HG03439 (cell line): ENCODE data around the gene PREX1.

ENCODE experiments used
- ATAC-seq: cut with Tn5 transposase; IDR thresholded peaks from one replicate; pipeline ENCODE4 v1.9.1; 2021; ENCODE audit warnings: mild to moderate bottlenecking, moderate library complexity; ENCODE audit not compliant: unreplicated experiment

Gene PREX1

DNA sequence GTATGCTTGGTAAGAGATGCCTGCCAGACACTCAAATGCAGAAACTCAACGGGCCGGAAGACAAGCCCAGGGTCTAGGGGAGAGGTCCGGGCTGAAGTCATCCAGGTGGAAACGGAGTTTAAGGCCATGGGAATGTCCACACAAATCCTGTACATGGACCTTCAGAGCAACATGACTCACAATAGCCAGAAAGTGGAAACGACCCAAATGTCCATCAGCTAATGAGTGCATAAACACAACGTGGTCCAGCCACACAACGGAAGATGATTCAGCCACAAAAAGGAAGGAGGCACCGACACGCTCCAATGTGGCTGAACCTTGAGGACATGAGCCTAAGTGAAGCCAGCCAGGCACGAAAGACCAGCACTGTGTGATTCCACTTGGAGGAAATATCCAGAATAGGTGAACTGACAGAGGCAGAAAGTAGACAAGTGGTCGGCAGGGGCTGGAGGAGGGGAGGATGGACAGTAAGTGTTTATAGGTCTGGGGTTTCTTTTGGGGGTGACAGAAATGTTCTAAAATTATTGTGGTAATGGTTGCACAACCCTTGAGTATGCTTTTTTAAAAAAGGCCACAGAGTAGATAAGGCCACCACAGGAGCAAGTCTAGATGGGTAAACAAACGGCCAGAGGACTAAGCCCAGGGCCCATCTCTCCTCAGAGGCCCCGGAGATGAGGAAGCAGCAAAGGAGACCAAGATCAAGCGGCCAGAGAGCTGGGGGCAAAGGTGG, 105.6 kb downstream of the PREX1 start:
- ATAC-seq: no peak

DNA sequence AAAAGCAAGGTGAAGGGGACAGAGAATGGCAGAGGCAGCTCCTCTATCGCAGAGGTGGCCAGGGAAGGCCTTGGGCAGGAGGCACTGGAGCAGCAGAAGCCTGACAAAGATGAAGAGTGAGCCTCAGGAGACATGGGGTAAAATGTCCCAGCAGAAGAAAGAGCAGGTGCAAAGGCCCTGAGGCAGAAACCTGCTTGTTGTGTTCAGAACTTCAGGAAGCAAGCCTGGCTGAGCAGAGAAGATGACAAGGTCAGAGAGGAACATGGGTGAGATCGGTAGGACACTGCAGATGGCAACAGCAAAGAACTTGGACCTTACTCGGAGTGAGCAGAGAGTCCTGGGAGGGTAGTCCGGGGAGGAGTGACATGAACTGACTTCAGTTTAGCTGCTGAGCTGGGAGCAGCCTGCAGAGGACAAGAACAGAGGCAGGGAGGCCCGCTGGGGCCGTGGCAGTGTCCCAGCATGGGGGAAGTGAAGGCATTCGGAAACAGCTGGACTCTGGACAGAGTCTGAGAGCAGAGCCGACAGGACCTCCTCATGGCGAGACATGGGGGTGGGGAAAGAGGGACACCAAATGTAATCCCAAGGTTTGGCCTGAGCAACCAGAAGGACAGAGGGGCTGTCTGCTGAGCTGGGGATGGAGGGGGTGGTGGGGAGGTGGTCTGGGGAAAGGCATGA, 106.3 kb downstream of the PREX1 start:
- ATAC-seq: no peak

DNA sequence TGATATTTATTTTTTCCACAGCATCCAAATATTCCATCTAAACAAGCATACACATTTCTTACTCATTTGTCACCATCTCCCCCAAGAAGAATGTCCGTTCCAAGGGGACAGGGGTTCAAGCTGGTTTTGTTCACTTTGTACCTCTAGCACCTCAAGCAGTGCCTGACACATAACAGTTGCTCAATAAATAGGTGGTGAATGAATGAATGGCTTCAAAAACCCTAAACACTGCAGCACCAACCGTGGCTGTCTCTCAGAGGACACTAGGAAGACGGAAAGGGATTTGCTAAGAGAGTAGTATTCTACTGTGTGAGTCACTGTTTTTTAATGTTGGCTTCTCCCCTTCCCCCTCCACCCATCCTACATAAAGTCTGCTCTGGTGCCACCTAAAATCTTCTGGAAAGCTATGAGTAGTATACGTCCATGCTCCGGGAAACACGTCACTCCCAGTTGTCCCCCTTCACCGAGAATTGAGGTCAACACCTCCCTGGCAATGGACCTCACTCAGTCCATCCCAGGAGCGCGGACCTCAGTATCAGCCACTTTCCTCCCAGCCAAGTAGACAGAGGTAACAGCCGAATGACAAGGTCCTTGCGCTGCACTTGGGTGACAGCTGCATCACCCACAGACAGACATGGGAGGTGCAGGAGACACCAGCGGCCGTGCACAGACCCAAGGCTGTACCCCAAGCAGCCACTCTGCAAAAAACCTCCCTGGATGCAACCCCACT, 107.4 kb downstream of the PREX1 start:
- ATAC-seq: no peak

DNA sequence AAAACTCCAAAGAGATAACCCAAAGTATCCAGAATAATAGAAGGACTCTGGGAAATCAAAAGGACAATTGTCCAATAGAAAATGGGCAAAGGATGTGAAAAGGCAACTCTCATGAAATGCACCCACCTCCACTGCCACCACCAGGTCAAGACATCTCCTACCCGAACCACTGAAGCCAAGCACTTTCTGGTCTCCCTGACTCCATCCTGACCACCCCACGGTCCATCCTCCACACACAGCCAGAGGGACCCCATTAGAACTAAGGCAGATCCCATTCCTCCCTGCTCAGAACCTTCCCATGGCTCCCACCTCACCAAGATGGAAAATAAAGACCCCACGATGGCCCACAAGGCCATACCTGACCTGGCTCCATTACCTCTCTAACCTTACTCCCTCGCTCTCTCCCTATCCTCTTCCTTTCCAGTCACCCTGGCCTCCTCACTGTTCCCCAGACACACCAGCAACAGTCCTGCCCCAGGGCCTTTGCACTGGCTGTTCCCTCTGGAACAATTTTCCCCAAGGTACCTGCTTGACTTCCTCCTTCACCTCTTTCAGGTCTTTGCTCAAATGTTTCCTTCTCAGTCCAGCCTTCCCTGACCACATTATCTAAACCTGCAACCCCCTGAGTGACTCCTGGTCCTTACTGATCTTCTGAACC, 108.1 kb downstream of the PREX1 start:
- ATAC-seq: no peak

DNA sequence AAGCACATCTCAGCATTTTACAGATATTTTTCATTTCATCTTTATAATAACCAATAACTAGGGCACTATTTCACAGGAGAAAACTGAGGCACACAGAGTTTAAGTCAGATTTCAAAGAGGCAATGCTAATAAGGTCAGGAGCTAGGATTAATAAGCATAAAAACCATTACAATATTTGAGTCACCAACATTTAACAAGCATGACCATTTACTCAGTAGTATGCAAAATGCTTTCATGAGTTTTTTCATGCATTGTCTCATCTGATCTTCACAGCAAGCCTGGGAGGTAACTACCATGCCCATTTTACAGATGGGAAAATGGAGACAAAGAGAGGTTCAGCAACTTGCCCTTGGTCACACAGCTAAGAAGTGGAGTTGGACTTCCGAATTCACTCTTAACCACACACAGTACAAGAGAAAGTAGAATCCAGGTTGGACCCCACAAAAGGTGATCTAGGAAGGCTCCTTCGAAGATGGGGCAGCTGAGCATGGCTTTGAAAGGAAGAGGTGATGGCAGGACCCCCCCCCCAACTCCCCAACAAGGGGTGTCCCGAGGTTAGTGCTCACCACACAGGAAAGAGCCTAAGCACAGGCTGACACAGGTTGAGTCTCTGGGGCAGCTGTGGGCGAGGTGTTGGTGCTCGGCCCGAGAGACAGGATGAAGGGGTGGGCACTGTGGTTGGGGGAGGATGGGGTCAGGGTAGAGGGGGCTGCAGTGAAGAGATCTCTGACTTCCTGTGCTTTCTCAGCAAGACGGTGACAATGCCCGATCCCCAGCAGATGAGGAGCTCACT, 108.8 kb downstream of the PREX1 start:
- no peak for ATAC-seq

DNA sequence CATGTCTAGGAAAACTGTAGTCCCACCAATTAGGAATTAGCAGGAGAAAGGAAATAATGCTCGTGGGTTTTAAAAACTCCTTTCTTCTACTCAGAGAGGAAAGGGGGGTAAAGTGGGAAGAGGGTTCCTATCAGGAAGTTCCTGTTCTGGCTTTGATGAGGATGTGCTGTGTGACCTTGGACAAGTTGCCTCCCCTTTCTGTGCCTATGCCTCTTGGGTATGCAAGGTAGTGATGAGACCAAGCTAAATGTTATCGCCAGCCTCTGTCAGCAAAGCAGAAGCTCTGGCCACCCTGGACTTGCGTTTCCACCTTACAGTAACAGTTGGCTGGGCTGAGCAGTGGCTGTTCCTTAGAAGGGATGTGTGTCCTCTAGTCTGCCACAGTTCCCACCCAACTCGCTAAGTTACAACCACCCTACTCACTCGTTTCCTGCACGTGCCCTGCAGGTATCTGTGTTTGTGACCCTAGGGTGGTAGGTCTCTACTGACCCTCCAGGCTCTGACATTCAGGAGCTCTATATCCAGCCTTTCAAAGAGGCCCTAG, 110.0 kb downstream of the PREX1 start:
- ATAC-seq: no peak

DNA sequence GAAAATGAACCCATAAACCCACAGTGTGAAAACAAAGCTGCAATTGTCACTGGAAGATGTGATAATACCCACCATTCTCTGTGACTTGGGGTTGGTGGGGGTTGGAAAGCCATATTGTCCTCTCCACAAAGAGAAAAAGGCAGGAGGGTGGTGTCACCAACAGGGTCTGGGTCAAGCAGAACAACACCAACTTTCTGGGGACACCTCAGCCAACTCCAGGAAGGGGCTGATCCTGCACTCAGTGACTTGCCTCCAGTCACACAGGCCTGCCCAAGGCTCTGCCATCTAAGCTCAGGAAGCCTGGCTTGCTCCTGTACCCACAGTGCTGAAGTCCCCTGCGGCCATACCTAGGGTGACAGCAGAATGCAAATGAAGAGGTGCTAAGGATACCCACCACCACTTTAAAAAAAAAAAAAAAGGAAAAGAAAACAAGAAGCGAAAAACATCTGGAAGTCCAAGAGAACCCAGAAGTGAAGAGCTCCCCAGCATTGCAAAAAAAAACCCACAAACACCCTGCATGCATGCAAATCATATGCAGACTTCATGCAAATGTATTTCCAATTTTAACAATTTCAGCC, 110.6 kb downstream of the PREX1 start:
- ATAC-seq: no peak

DNA sequence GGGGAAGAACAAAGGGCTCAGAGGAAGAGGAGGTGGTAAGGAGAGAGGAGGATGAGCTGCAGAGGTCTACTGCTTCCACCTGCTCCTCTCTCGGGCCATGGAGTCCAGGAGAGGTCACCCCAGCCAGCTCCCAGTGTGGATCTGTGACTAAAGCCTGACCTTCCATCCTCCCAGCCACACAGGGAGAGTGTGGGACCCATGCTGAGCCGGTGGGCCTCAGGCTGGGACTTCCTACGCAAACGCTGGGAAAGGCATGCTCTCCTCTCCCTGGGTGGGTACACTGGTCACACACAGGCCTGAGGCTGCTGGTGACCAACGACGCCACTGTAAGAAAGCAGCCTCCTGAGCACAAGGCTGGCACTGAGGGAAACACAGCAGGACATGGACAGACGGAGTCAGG, 111.3 kb downstream of the PREX1 start:
- ATAC-seq: no peak

DNA sequence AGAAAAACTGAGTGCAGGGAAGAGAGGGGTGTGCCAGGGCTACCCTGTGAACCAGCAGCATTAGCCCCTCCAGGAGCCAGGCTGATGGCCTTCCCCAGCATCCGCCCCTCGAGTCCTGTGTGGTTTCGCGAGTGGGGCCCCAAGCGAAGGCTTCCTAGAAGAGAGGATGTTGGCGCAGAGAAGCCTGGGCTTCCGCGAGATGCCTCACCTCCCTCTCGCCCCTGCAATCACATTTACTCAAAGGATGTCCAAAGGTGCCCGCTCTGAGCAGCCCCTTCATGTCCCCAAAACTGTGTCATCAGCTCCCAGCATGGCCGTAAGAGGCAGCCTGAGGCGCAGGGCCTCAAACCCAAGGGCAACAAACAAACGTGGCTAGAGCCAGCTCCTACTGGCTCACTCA, 111.7 kb downstream of the PREX1 start:
- ATAC-seq: no peak

DNA sequence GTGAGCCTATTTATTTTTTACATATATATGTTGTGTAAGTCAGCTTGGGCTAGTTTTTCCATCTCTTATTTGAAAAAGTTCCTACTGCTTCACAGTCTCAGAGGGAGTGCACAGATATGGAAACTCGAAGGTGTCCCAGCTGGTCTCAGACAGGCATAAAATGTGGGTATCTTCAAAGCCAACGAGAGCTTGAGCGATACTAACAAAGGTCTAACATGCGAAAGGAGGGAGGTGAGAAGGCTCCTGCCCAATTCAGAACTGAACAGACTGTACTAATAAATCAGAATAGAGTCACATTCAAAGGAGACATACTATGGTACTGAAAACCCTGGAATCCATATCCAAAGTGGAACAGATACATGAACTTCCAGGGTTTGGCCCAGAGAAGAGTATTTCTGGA, 113.0 kb downstream of the PREX1 start:
- no peak for ATAC-seq

DNA sequence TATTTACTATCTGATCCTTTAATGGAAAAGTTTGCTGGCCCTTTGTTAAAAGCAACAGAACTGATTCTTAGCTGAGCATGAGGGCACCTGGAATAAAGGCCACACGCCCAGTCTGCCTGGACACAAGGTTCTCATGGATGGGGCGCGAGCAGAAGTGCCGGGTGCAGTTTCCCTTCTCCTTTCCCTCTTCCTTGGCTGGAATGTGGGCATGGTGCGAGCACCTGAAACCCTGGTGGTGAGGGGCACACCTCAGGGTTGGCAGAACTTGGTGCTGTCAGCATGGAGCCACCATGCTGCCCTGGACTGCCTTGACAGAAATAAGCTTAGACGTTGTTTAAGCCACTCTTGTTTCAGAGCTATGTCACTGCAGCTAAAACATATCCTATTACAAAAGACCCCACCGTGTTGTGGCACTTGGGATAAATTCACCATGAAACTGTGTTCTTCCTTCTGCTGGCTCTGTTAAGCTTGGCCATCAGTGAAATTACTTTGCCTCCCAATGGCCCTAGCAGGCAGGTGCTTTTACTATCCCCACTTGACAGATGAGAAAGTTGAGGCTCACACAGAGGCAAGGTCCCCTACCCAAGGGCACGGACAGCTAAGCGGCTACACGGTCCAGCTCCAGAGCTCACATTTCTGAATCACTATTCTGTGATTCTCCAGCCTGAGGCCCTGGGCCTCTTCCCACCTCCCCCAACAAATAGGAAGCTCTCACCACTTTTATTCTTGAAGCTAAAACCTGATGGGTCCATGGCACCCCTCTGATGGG, 115.9 kb downstream of the PREX1 start:
- no peak for ATAC-seq

DNA sequence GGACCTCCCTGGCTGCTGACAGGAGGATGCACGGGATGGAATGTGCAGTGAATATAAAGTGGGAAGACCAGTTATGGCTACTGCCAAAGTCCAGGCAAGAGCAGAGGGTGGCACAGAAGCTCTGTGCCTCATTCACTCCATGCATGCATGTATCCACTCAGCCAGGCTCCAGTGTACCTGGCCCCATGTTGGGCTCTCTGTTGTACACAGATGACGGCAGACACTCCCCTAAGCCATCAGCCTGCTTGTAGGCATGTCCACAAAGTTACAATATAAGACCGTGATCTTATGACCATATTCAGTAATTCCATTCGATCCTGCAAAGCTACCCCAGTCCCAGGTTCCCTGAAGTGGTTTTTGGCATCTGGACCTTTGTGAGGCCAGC, 116.8 kb downstream of the PREX1 start:
- ATAC-seq: no peak

DNA sequence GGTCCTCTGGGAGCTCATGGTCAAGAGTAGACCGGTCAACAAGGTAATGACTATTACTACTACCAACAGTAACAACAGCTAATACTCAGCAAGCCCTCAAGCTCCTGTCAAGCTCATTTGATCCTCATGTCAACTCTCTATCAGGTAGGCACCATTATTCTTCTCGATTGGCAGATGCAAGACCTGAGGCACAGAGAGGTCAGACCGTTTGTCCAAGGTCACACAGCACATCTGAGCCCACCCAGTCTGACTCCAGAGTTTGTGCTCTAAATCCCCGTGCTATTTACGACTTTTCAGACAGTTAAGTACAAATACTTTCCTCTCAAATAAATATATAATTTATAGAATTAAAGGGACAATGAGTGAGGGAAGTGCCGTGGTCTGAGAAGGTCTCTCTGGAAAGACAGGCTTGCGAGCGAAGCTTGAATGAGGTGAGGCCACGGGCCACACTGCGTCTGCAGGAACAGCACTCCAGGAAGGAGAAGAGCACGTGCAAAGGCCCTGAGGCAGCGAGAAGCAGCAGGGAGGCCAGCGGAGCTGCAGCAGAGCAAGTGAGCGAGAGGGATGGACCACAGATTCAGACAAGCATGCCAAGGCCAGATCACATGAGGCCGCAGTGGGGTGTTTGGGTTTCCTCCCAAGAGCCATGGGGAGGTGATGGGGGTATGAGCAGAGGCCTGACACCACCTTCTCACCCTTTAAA, 117.3 kb downstream of the PREX1 start:
- no peak for ATAC-seq

DNA sequence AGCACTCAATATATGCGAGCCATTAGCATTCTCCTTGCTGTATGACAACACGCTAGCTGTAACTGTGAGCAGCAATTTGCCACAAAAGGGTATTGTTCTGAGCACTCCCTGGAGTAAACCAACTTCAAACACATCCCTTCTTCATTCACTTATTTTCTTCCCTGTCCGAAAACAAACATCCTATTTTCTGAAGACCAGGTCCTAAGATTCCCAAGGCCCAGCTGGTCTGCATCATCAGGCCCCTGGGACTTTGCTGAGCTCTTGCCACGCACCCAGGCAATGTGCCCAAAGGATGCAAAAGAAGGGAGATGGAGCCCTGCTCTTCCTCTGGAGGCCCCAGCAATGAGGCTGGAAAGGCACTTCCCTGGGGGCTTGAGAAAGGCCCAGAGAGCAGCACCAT, 118.1 kb downstream of the PREX1 start:
- no peak for ATAC-seq

DNA sequence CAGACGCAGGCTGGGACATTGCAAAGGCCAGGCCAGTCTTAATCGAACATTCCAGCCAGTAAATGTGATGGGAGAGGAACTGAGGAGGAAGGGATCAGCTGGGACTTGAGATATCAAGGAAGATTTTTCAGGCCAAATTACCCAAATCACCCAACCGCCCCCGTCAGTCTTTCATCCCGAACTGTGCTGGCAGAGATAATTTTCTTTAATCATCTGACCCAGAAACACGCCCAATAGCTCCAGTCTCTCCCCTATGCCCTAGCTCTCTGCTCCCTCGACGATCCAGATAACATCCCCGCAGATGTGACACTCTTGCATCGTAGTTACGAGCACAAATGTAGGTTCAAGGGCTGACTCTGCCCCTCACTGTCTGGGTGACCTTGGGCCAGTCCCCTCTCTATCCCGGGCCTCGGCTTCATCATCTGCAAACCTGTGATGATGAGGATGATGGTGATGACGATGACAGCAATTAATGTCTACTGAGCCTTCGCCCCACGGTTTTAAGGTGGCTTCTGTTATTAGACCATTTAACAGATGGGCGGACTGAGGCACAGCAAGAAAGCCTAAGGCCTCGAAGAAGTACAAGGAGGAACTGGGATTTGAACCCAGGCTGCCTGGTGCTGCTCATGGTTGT, 118.6 kb downstream of the PREX1 start:
- no peak for ATAC-seq

DNA sequence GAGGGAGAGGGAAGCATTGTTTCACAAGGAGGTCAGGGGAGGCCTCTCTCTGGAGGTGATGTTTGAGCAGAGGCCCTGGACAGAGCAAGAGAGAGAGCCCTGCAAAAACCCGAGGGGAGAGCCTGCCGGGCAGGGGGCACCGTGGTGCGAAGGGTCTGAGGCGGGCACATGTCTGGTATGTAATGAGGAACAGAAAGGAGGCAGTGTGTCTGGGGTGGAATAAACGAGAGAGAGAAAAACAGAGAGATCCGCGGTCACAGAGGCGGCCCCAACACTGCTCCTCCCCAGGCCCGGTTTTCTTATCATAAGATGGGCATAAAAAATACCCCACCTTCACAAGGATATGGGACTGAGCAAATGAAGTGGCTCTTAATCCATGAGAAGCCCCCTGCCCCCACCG, 119.2 kb downstream of the PREX1 start:
- no peak for ATAC-seq

DNA sequence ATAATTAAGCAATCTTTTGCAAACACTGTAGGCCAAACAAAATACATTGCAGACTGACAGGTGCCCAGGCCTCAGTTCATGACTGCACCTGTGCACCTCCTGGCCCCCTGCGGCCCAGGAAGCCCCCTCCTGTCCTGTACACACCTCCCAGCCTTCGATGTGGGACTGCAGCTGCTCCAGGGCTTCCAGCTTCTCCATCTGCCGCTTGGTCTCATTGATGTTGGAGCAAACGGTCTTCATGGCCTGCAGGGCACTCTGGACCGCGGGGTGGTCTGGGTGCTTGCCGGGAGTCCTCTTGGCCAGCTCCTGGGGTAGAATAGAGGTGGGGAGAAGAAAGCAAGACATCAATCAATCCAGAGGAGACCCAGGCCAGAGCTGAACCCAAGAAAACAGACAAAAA, 119.7 kb downstream of the PREX1 start:
- ATAC-seq: no peak

DNA sequence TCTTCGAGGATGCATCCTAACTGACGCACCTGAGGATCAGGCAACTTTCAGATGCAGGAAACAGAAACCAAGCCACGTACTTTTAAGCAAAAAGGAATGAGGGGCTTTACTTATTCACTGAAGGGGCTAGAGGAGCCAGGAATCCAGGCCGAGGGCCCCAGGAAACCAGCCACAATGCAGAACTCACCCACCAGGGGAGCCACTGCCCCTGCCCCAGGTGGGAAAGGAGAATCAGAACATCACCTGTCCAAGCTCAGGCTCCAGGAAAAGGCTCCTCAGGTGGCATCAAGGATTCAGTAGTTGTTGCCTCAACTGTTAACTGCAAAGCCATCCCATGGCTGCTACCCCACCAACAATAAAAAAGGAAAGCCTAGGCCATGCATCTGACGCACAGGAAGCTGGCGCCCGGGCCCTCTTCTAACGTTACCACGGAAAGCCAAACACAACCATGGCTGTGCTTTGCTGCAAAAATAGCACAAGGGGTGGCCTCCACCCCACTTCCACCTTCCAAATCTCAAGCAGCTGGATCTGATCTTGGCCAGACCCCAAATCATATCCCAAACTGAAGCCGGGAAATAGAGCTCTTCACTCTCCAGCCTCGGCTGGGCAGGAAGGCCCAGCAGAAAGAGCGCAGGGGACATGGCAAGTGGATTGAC, 121.0 kb downstream of the PREX1 start:
- ATAC-seq: no peak
